Testis (tissue), 2 donors: ENCODE results near the gene HOXA13.

Experiments used
- CTCF ChIP-seq, 3 experiments: fragments of 450-650 bp in 2 of 3; fragments of 200-600 bp in 1 of 3; sonication (generic) in 1 of 3; IDR thresholded peaks; one replicate each; pipeline ENCODE4 v1.5.1; 2016 to 2019; ENCODE audit warnings: antibody characterized with exemption in 3 of 3, mild to moderate bottlenecking in 2 of 3, moderate library complexity in 1 of 3
- POLR2A ChIP-seq: fragments of 450-650 bp; IDR thresholded peaks from one replicate; pipeline ENCODE4 v1.6.1; 2017; ENCODE audit warnings: antibody characterized with exemption, mild to moderate bottlenecking, moderate library complexity

- TF ChIP-seq CTCF (IDR thresholded peaks at IDR 0.05) (no peak), POLR2A (no peak)
Measured at GRCh38 chr7:27153526-27153925, 46.4 kb downstream of the HOXA13 start.
